Stomach (tissue), 4 donors: ENCODE results near the gene GAS6.

ENCODE experiments used
- CTCF ChIP-seq, 7 experiments: fragments of 450-650 bp in 4 of 7; fragments of 200-600 bp in 3 of 7; sonication (generic) in 3 of 7; IDR thresholded peaks; one replicate each; pipeline ENCODE4 v1.5.1; 2016 to 2019; ENCODE audit warnings: antibody characterized with exemption in 7 of 7, control low read depth in 2 of 7, mild to moderate bottlenecking in 1 of 7
- EP300 ChIP-seq: sonication (generic); formaldehyde crosslinking; IDR thresholded peaks from one replicate; pipeline ENCODE4 v1.6.1; 2017; ENCODE audit warnings: antibody characterized with exemption
- POLR2A ChIP-seq, 4 donors: fragments of 450-650 bp; IDR thresholded peaks; one replicate each; pipeline ENCODE4 v1.6.1; 2016; ENCODE audit warnings: antibody characterized with exemption in 4 of 4, control low read depth in 2 of 4, mild to moderate bottlenecking in 1 of 4, moderate library complexity in 1 of 4
- POLR2AphosphoS5 ChIP-seq, 3 donors: sonication (generic); formaldehyde crosslinking; IDR thresholded peaks; one replicate each; pipeline ENCODE4 v1.6.1; 2016; ENCODE audit warnings: antibody characterized with exemption in 3 of 3

DNA sequence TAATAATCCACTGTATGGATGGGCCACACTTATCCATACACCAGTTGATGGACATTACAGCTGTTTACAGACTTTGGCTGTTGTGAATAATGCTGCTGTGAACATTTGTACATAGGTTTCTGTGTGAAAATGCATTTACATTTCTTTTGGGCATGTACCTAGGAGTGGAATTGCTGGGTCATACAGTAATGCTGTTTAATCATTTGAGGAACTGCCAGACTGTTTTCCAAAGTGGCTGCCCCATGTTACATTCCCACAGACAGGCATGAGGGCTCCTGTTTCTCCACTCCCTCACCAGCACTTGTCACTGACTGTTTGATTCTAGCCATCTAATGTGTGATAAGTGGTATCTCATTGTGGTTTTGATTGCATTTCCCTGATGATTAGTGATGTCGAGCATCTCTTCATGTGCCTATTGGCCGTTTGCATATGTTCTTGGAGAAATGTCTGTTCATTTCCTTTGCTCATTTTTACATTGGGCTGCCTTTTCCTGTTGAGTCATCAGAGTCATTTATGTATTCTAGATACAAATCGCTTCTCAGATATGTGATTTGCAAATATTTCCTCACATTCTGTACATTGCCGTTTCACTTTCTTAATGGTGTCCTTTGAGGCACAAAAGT lies 92.1 kb downstream of the GAS6 start:
- TF ChIP-seq CTCF (IDR thresholded peaks at IDR 0.05) (no peak), POLR2A (IDR thresholded peaks at IDR 0.05) (no peak), POLR2AphosphoS5 (IDR thresholded peaks at IDR 0.05) (no peak), EP300 (no peak)
